Mesodermal cell (in vitro differentiated cells): ENCODE results near the gene DYNLL2. TPM values are rescaled to one million over a fixed set of nuclear protein-coding genes. Genes with fewer than 3 reads are reported as not detected.
"Not testable (repeated sequence)": the region's sequence is repeated elsewhere in the genome, so short reads cannot be mapped to it uniquely, and the experiment has no call there.

ENCODE experiments used
- H3K27ac ChIP-seq: 2 replicates; pipeline ENCODE4 v1.7.0; 2013; ENCODE audit warnings: mild to moderate bottlenecking, low read depth, low read length, moderate library complexity; ENCODE audit not compliant: severe bottlenecking
- H3K36me3 ChIP-seq: 2 replicates; pipeline ENCODE4 v1.7.1; 2013; ENCODE audit warnings: mild to moderate bottlenecking, low read length, moderate library complexity; ENCODE audit not compliant: control insufficient read depth, insufficient read depth
- H3K4me1 ChIP-seq: one replicate; pipeline ENCODE4 v1.7.1; 2013; ENCODE audit warnings: mild to moderate bottlenecking, low read length; ENCODE audit not compliant: insufficient read depth, control insufficient read depth, poor library complexity, severe bottlenecking
- H3K4me3 ChIP-seq: 2 replicates; pipeline ENCODE4 v1.7.0; 2013; ENCODE audit warnings: low read length, control low read depth, mild to moderate bottlenecking; ENCODE audit not compliant: insufficient read depth, poor library complexity, severe bottlenecking; ENCODE audit errors: extremely low read depth
- H3K9me3 ChIP-seq: 2 replicates; pipeline ENCODE4 v1.7.1; 2013; ENCODE audit warnings: mild to moderate bottlenecking, low read length, moderate library complexity; ENCODE audit not compliant: control insufficient read depth
- WGBS, 2 experiments: methylation state at CpG; one replicate each; pipeline ENCODE4 v1.1.5; 2013; ENCODE audit warnings: missing lambda C conversion rate in 2 of 2; ENCODE audit not compliant: insufficient coverage in 2 of 2; 5-methylcytosine and 5-hydroxymethylcytosine counted together
- polyA plus RNA-seq, 2 experiments: library from polyadenylated mRNA; stranded (reverse); fragments of 50-300 nt; gene quantifications; one replicate each; pipeline ENCODE4 v1.2.3, GENCODE V29; 2013

DYNLL2 gene
- 23.0 TPM for polyA plus RNA-seq (2013, experiment 1 of 2)
- 20.7 TPM for polyA plus RNA-seq (2013, experiment 2 of 2)

GRCh38 chr17:58082870-58083490 is at the start of gene DYNLL2:
TSS of gene DYNLL2 (plus strand) at chr17:58083419. CDS start at chr17:58087091, 3,672 bp downstream.
- Histone ChIP-seq H3K4me3 (peak within 1 kb of the TSS; percentile 90), H3K4me1 (peaks cover 34% of the 10 kb centered on the region), H3K9me3 (no peaks in the 10 kb centered on the region), H3K27ac (peak within 1 kb of the TSS; percentile 95), H3K36me3 (peaks cover 34% of the 10 kb centered on the region)
- 0 to 1% methylated on average over 8 to 16 of the region's 45 CpGs for WGBS, 2 experiments

- H3K4me3 ChIP-seq = no peak overlapping the region
- H3K36me3 ChIP-seq = no peaks in the 10 kb centered on the region
- H3K27ac ChIP-seq = no peak overlapping the region
- no peaks in the 10 kb centered on the region for H3K9me3 ChIP-seq
- H3K4me1 ChIP-seq = no peaks in the 10 kb centered on the region
- WGBS, 2 experiments = 89 to 92% methylated on average over 3 of the region's 3 CpGs
Measured at GRCh38 chr17:58039975-58040374, 43.2 kb upstream of the DYNLL2 start.

- H3K9me3 ChIP-seq = no peaks in the 10 kb centered on the region
- no peaks in the 10 kb centered on the region for H3K4me1 ChIP-seq
- H3K36me3 ChIP-seq = no peaks in the 10 kb centered on the region
- H3K4me3 ChIP-seq = no peak overlapping the region
- no peak overlapping the region for H3K27ac ChIP-seq
- WGBS, 2 experiments = 93 to 95% methylated on average over 6 to 8 of the region's 8 CpGs
Measured at GRCh38 chr17:58040386-58040785, 42.8 kb upstream of the DYNLL2 start.

- WGBS, 2 experiments = 75 to 91% methylated on average over 1 to 3 of the region's 5 CpGs
- H3K4me3 ChIP-seq = no peak overlapping the region
Measured at GRCh38 chr17:58041161-58041560, 42.1 kb upstream of the DYNLL2 start.

GRCh38 chr17:58043221-58044181 is 39.7 kb upstream of the DYNLL2 start:
- WGBS, 2 experiments = 82 to 100% methylated on average over 2 to 5 of the region's 5 CpGs
- Histone ChIP-seq H3K36me3 (no peaks in the 10 kb centered on the region), H3K27ac (no peak overlapping the region), H3K9me3 (no peaks in the 10 kb centered on the region), H3K4me3 (no peak overlapping the region), H3K4me1 (peaks cover 6% of the 10 kb centered on the region)

More at GRCh38 chr17:58041161-58041560, 42.1 kb upstream of the DYNLL2 start:
- no peak overlapping the region for H3K27ac ChIP-seq
- no peaks in the 10 kb centered on the region for H3K4me1 ChIP-seq
- H3K36me3 ChIP-seq = no peaks in the 10 kb centered on the region
- no peaks in the 10 kb centered on the region for H3K9me3 ChIP-seq

- not testable (repeated sequence) for H3K36me3 ChIP-seq, H3K27ac ChIP-seq, H3K4me3 ChIP-seq, H3K4me1 ChIP-seq, H3K9me3 ChIP-seq
- 97 to 98% methylated on average over 5 to 6 of the region's 6 CpGs for WGBS, 2 experiments
Measured at GRCh38 chr17:58044256-58044655, 39.0 kb upstream of the DYNLL2 start.

- Histone ChIP-seq H3K4me1 (peaks cover 6% of the 10 kb centered on the region), H3K9me3 (no peaks in the 10 kb centered on the region), H3K4me3 (no peak overlapping the region), H3K27ac (no peak overlapping the region), H3K36me3 (no peaks in the 10 kb centered on the region)
- WGBS, 2 experiments = 56 to 63% methylated on average over 12 to 14 of the region's 18 CpGs
Measured at GRCh38 chr17:58046239-58047094, 36.8 kb upstream of the DYNLL2 start.

GRCh38 chr17:58047376-58048150 is 35.7 kb upstream of the DYNLL2 start:
- no peak overlapping the region for H3K4me3 ChIP-seq
- no peaks in the 10 kb centered on the region for H3K9me3 ChIP-seq
- no peaks in the 10 kb centered on the region for H3K36me3 ChIP-seq
- WGBS, 2 experiments = 96 to 100% methylated on average over 4 of the region's 4 CpGs
- H3K27ac ChIP-seq = no peak overlapping the region
- H3K4me1 ChIP-seq = peaks cover 6% of the 10 kb centered on the region

GRCh38 chr17:58049533-58049932 is 33.7 kb upstream of the DYNLL2 start:
- Histone ChIP-seq H3K36me3 (no peaks in the 10 kb centered on the region), H3K4me1 (peaks cover 6% of the 10 kb centered on the region), H3K27ac (no peak overlapping the region), H3K4me3 (no peak overlapping the region), H3K9me3 (no peaks in the 10 kb centered on the region)
- WGBS, 2 experiments = 89 to 92% methylated on average over 1 of the region's 4 CpGs

GRCh38 chr17:58050966-58051365 is 32.3 kb upstream of the DYNLL2 start:
- Histone ChIP-seq H3K9me3 (no peaks in the 10 kb centered on the region), H3K4me3 (no peak overlapping the region), H3K27ac (no peak overlapping the region), H3K36me3 (no peaks in the 10 kb centered on the region), H3K4me1 (peaks cover 6% of the 10 kb centered on the region)
- WGBS, 2 experiments = 80% methylated on average over 1 of the region's 2 CpGs; no CpG with 5 or more reads in 1 of the 2 experiments
